CD4-positive, alpha-beta T cell treated with Interleukin-15 for 4 hours (primary cell): ENCODE results near the gene ZBP1.

ENCODE experiments used
- DNase-seq: peaks from one replicate; pipeline ENCODE4 v3.0.0-alpha.2; 2020; ENCODE audit warnings: low spot score

ZBP1 gene

GRCh38 chr20:57658833-57659516 is 38.7 kb upstream of the ZBP1 start:
- DNase-seq, result no peak

GRCh38 chr20:57658447-57658832 is 38.2 kb upstream of the ZBP1 start:
- no peak for DNase-seq

- peak; percentile 33 for DNase-seq
Measured at GRCh38 chr20:57657535-57658446, 37.6 kb upstream of the ZBP1 start.

GRCh38 chr20:57656821-57657534 is 36.8 kb upstream of the ZBP1 start:
- DNase-seq, result no peak

- DNase-seq, result no peak
Measured at GRCh38 chr20:57656252-57656820, 36.1 kb upstream of the ZBP1 start.

- DNase-seq, result no peak
Measured at GRCh38 chr20:57655809-57656155, 35.6 kb upstream of the ZBP1 start.

GRCh38 chr20:57654998-57655808 is 35.0 kb upstream of the ZBP1 start:
- DNase-seq, result no peak

- peak; percentile 59 for DNase-seq
Measured at GRCh38 chr20:57654363-57654997, 34.3 kb upstream of the ZBP1 start.

GRCh38 chr20:57653910-57654309 is 33.7 kb upstream of the ZBP1 start:
- DNase-seq, result no peak

GRCh38 chr20:57653546-57653900 is 33.3 kb upstream of the ZBP1 start:
- no peak for DNase-seq

GRCh38 chr20:57652606-57653545 is 32.6 kb upstream of the ZBP1 start:
- no peak for DNase-seq

- DNase-seq, result no peak
Measured at GRCh38 chr20:57651881-57652605, 31.8 kb upstream of the ZBP1 start.

- DNase-seq, result no peak
Measured at GRCh38 chr20:57650756-57651483, 30.7 kb upstream of the ZBP1 start.

GRCh38 chr20:57650266-57650665 is 30.0 kb upstream of the ZBP1 start:
- no peak for DNase-seq

GRCh38 chr20:57649617-57650015 is 29.4 kb upstream of the ZBP1 start:
- DNase-seq, result no peak

- DNase-seq, result no peak
Measured at GRCh38 chr20:57648878-57649616, 28.8 kb upstream of the ZBP1 start.

- DNase-seq, result no peak
Measured at GRCh38 chr20:57647933-57648785, 27.9 kb upstream of the ZBP1 start.
